Uterus (tissue), 2 donors: ENCODE data around the gene RPL27A.

Experiments
- CTCF ChIP-seq, 4 experiments: fragments of 200-600 bp in 2 of 4; fragments of 450-650 bp in 2 of 4; sonication (generic) in 2 of 4; IDR thresholded peaks; one replicate each; pipeline ENCODE4 v1.5.1; 2016 to 2019; ENCODE audit warnings: antibody characterized with exemption in 4 of 4, mild to moderate bottlenecking in 2 of 4, moderate library complexity in 1 of 4
- POLR2A ChIP-seq, 2 donors: fragments of 450-650 bp; IDR thresholded peaks; one replicate each; pipeline ENCODE4 v1.6.1; 2016; ENCODE audit warnings: antibody characterized with exemption in 2 of 2, mild to moderate bottlenecking in 1 of 2, moderate library complexity in 1 of 2

- TF ChIP-seq CTCF (IDR thresholded peaks at IDR 0.05) (no peak), POLR2A (IDR thresholded peaks at IDR 0.05) (no peak)
These were observed 29.9 kb downstream of the RPL27A start for GRCh38 chr11:8712506-8712905.
